ENCODE data around the gene AFF1. TPM values are rescaled to one million over a fixed set of nuclear protein-coding genes. Genes with fewer than 3 reads are reported as not detected.

Gene AFF1
- total RNA-seq, 3 donors from 2014 or later (not counting 1 experiment from before 2014, with no cell fraction given): 87.9 to 93.4 (median 91.7) TPM

DNA sequence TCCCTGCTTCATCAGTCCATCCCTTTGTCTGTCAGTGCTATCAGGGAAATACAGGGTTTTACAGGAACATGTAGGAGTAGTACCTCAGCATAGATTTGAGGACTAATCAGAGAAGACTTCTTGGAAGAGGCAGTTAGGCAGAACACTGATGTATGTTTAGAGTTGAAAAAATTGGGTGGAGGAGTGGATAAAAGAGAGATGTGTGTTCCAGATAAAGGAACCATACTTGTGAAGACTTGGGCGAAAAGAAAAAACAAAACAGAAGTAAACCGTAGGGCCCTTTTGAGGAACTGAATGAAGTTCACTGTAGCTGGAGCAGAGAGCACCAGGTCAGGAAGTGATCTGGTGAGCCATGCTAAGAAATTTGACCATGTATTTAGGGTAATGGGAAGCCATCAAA, 32.3 kb downstream of the AFF1 start:
- no peak overlapping the region for H3K4me3 ChIP-seq (ENCODE audit: low read length)
- H3K27ac ChIP-seq (ENCODE audit: low read length): no peak overlapping the region
- TF ChIP-seq, protein P1, sequence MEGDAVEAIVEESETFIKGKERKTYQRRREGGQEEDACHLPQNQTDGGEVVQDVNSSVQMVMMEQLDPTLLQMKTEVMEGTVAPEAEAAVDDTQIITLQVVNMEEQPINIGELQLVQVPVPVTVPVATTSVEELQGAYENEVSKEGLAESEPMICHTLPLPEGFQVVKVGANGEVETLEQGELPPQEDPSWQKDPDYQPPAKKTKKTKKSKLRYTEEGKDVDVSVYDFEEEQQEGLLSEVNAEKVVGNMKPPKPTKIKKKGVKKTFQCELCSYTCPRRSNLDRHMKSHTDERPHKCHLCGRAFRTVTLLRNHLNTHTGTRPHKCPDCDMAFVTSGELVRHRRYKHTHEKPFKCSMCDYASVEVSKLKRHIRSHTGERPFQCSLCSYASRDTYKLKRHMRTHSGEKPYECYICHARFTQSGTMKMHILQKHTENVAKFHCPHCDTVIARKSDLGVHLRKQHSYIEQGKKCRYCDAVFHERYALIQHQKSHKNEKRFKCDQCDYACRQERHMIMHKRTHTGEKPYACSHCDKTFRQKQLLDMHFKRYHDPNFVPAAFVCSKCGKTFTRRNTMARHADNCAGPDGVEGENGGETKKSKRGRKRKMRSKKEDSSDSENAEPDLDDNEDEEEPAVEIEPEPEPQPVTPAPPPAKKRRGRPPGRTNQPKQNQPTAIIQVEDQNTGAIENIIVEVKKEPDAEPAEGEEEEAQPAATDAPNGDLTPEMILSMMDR (IDR thresholded peaks at IDR 0.05): no peak
- H3K27me3 ChIP-seq (ENCODE audit: control insufficient read depth, insufficient read depth, low read length): no peaks in the 10 kb centered on the region
- H3K4me1 ChIP-seq (ENCODE audit: control insufficient read depth, insufficient read depth, low read length): peaks cover under 1% of the 10 kb centered on the region
- no peaks in the 10 kb centered on the region for H3K9me3 Mint-ChIP-seq
- no peak overlapping the region for H3K4me3 Mint-ChIP-seq
- H3K36me3 Mint-ChIP-seq: no peaks in the 10 kb centered on the region
- H3K27ac Mint-ChIP-seq: no peak overlapping the region
- no peak for DNase-seq
- peaks cover 7 to 11% of the 10 kb centered on the region in 2 donors for H3K4me1 Mint-ChIP-seq
- no peaks in the 10 kb centered on the region for H3K36me3 ChIP-seq (ENCODE audit: control insufficient read depth, insufficient read depth, low read length)
- H3K27me3 Mint-ChIP-seq (ENCODE audit: low read depth in 2 of 2): no peaks in the 10 kb centered on the region
- no peaks in the 10 kb centered on the region for H3K9me3 ChIP-seq (ENCODE audit: control insufficient read depth, insufficient read depth, low read length)
- WGBS (ENCODE audit: insufficient coverage): 26% methylated on average over 2 of the region's 2 CpGs
- intact Hi-C loops (cut with micrococcal nuclease): no loop called here
- no peak for ATAC-seq

DNA sequence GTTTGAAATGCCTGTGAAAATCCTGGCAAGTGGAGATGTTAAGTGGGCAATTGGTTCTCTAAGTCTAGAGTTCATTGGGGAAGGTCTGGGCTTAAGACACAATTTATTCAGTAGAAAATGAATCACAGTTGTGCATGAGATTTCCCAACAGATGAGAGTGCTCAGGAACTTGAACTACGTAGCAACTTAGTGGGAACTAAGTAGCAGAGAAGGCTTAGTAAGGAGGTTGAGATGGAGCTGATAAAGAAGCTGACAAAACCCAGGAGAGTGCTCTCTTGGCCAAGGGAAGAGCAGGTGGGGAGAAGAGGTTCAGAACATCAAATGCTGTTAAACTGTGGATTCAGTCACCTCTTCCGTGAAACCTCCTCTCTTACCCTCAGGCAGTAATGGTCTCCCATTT, 33.0 kb downstream of the AFF1 start:
- 66% methylated on average over 1 of the region's 2 CpGs for WGBS (ENCODE audit: insufficient coverage)
- Histone ChIP-seq H3K36me3 (ENCODE audit: control insufficient read depth, insufficient read depth, low read length) (no peaks in the 10 kb centered on the region), H3K27ac (ENCODE audit: low read length) (no peak overlapping the region), H3K4me1 (ENCODE audit: control insufficient read depth, insufficient read depth, low read length) (no peaks in the 10 kb centered on the region), H3K4me3 (ENCODE audit: low read length) (no peak overlapping the region), H3K9me3 (ENCODE audit: control insufficient read depth, insufficient read depth, low read length) (no peaks in the 10 kb centered on the region), H3K27me3 (ENCODE audit: control insufficient read depth, insufficient read depth, low read length) (no peaks in the 10 kb centered on the region)
- intact Hi-C loops (cut with micrococcal nuclease): no loop called here
- no peak overlapping the region for H3K4me3 Mint-ChIP-seq
- H3K36me3 Mint-ChIP-seq: no peaks in the 10 kb centered on the region
- peaks cover 9 to 12% of the 10 kb centered on the region in 2 donors for H3K4me1 Mint-ChIP-seq
- TF ChIP-seq, protein P1 (IDR thresholded peaks at IDR 0.05): no peak
- no peak overlapping the region for H3K27ac Mint-ChIP-seq
- DNase-seq: no peak
- ATAC-seq: no peak
- H3K27me3 Mint-ChIP-seq (ENCODE audit: low read depth in 2 of 2): no peaks in the 10 kb centered on the region
- H3K9me3 Mint-ChIP-seq: no peaks in the 10 kb centered on the region

DNA sequence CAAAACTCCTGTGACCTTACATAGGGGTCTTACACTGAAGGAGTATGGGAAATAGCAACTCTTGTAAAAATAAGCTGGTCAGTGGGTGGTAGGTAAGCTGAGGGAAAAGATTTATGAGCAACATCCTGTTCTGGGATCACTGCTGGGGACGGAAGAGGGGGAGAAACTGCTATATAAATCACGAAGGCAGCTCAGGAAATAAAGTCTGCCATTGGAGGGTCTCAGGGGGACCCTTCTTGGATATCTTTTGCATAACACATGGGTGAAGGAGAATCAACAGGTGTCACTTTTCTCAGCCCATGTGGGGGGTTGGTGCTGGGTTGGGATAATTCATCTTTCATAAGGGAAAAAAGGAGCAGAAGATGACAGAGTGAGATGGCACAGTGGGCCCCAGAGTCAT, 33.7 kb downstream of the AFF1 start:
- no peak overlapping the region for H3K4me3 ChIP-seq (ENCODE audit: low read length)
- intact Hi-C loops (cut with micrococcal nuclease): no loop called here
- no peak overlapping the region for H3K27ac ChIP-seq (ENCODE audit: low read length)
- H3K4me3 Mint-ChIP-seq: no peak overlapping the region
- H3K36me3 ChIP-seq (ENCODE audit: control insufficient read depth, insufficient read depth, low read length): no peaks in the 10 kb centered on the region
- no peaks in the 10 kb centered on the region for H3K27me3 Mint-ChIP-seq (ENCODE audit: low read depth in 2 of 2)
- peaks cover 3% of the 10 kb centered on the region for H3K4me1 ChIP-seq (ENCODE audit: control insufficient read depth, insufficient read depth, low read length)
- H3K9me3 Mint-ChIP-seq: no peaks in the 10 kb centered on the region
- TF ChIP-seq, protein P1 (IDR thresholded peaks at IDR 0.05): no peak
- ATAC-seq (no peak), DNase-seq (no peak)
- no peaks in the 10 kb centered on the region for H3K9me3 ChIP-seq (ENCODE audit: control insufficient read depth, insufficient read depth, low read length)
- peaks cover 13 to 16% of the 10 kb centered on the region in 2 donors for H3K4me1 Mint-ChIP-seq
- H3K27me3 ChIP-seq (ENCODE audit: control insufficient read depth, insufficient read depth, low read length): no peaks in the 10 kb centered on the region
- no peaks in the 10 kb centered on the region for H3K36me3 Mint-ChIP-seq
- H3K27ac Mint-ChIP-seq: no peak overlapping the region
- 68% methylated on average over 2 of the region's 2 CpGs for WGBS (ENCODE audit: insufficient coverage)

Data from natural killer cell (primary cell).